ENCODE measurements around the gene CUX1. TPM values are rescaled to one million over a fixed set of nuclear protein-coding genes. Genes with fewer than 3 reads are reported as not detected.

Gene CUX1
- total and polyA plus RNA-seq, 10 of the 15 experiments (the other 5 are each of a cell fraction or from before 2014, with no cell fraction given): 6.1 to 48.6 (median 25.9) TPM

GRCh38 chr7:101853684-101854083 lies 36.3 kb downstream of the CUX1 start:
- Histone ChIP-seq H4K20me1 (ENCODE audit: control insufficient read depth, insufficient read depth) (peaks cover 3% of the 10 kb centered on the region; the same call in 1 of the 2 replicates), H3K36me3 (ENCODE audit: control insufficient read depth in 2 of 2, insufficient read depth in 2 of 2, low read length in 1 of 2) (no peaks in the 10 kb centered on the region; a peak in 1 of 4 replicates), H2AFZ (ENCODE audit: control insufficient read depth, low read depth, low read length) (no peak overlapping the region), H3K9ac (ENCODE audit: control insufficient read depth, insufficient read depth, low read length) (no peak overlapping the region), H3K27me3 (replicated peaks in 1 of 2; ENCODE audit: control insufficient read depth in 2 of 2, insufficient read depth in 2 of 2, low read length in 1 of 2) (no peaks in the 10 kb centered on the region), H3K27ac (ENCODE audit: control insufficient read depth, insufficient read depth) (no peak overlapping the region), H3K4me3 (no peak overlapping the region), H3K4me1 (ENCODE audit: control insufficient read depth, insufficient read depth, low read length) (peaks cover 37% of the 10 kb centered on the region), H3K9me3 (replicated peaks; ENCODE audit: control insufficient read depth, insufficient read depth, low read length) (no peaks in the 10 kb centered on the region), H3K79me2 (ENCODE audit: control insufficient read depth, insufficient read depth, low read length) (peaks cover 28% of the 10 kb centered on the region), H3K4me2 (ENCODE audit: control insufficient read depth, insufficient read depth) (no peak overlapping the region; the same call in 1 of the 2 replicates)
- intact Hi-C loops (cut with micrococcal nuclease; ENCODE audit: unreplicated experiment): loop anchor here (10.0 kb wide), 1 partner anchor 271 kb away; no protein-coding TSS in a partner anchor
- no TSS peak for BruUV-seq (replicated peaks)
- FAIRE-seq (no peak), DNase-seq (ENCODE audit: low read depth, low spot score) (no peak), ATAC-seq (no peak)
- ChIA-PET CTCF (interaction anchor here (1.2 kb wide), 1 partner anchor 110 kb away, joined by 3 read pairs; no protein-coding TSS in a partner anchor), SMC1A (ENCODE audit: uncharacterized antibody, unreplicated experiment) (interaction anchor here (0.9 kb wide), 1 partner anchor 13 kb away, joined by 3 read pairs; no protein-coding TSS in a partner anchor), POLR2A (no interaction called here), RAD21 (ENCODE audit: unreplicated experiment) (no interaction called here)
- in situ Hi-C loops (cut with MboI): no loop called here
- TF ChIP-seq ATF3 (IDR thresholded peaks at IDR 0.05; ENCODE audit: borderline replicate concordance, extremely low read depth, low read depth, low read length) (no peak), SP1 (IDR thresholded peaks at IDR 0.05; ENCODE audit: low read depth, low read length) (no peak), NFIC (IDR thresholded peaks at IDR 0.05; ENCODE audit: low read depth, low read length) (no peak), NFYB (IDR thresholded peaks at IDR 0.05; ENCODE audit: insufficient read depth, low read depth, low read length) (no peak)
- 89% methylated on average over 7 of the region's 7 CpGs for WGBS (ENCODE audit: insufficient coverage, insufficient replicate concordance, low lambda C conversion rate, missing lambda C conversion rate)

GRCh38 chr7:101854084-101854865 lies 36.8 kb downstream of the CUX1 start:
- DNase-seq (ENCODE audit: low read depth, low spot score) (no peak), ATAC-seq (no peak), FAIRE-seq (no peak)
- Histone ChIP-seq H3K79me2 (ENCODE audit: control insufficient read depth, insufficient read depth, low read length) (peaks cover 28% of the 10 kb centered on the region), H3K9me3 (replicated peaks; ENCODE audit: control insufficient read depth, insufficient read depth, low read length) (no peaks in the 10 kb centered on the region), H3K27me3 (replicated peaks in 1 of 2; ENCODE audit: control insufficient read depth in 2 of 2, insufficient read depth in 2 of 2, low read length in 1 of 2) (no peaks in the 10 kb centered on the region), H3K9ac (ENCODE audit: control insufficient read depth, insufficient read depth, low read length) (no peak overlapping the region; the same call in 1 of the 2 replicates), H3K4me1 (ENCODE audit: control insufficient read depth, insufficient read depth, low read length) (peaks cover 37% of the 10 kb centered on the region), H3K27ac (ENCODE audit: control insufficient read depth, insufficient read depth) (no peak overlapping the region), H3K36me3 (ENCODE audit: control insufficient read depth in 2 of 2, insufficient read depth in 2 of 2, low read length in 1 of 2) (no peaks in the 10 kb centered on the region; a peak in 1 of 4 replicates), H4K20me1 (ENCODE audit: control insufficient read depth, insufficient read depth) (peaks cover 3% of the 10 kb centered on the region; the same call in 1 of the 2 replicates), H2AFZ (ENCODE audit: control insufficient read depth, low read depth, low read length) (no peak overlapping the region), H3K4me3 (no peak overlapping the region), H3K4me2 (ENCODE audit: control insufficient read depth, insufficient read depth) (peak overlapping the region; percentile 57)
- in situ Hi-C loops (cut with MboI) (no loop called here), intact Hi-C loops (cut with micrococcal nuclease; ENCODE audit: unreplicated experiment) (loop anchor here (10.0 kb wide), 1 partner anchor 271 kb away; no protein-coding TSS in a partner anchor)
- RAD21 ChIA-PET (ENCODE audit: unreplicated experiment): no interaction called here
- CTCF ChIA-PET: no interaction called here
- SMC1A ChIA-PET (ENCODE audit: uncharacterized antibody, unreplicated experiment): no interaction called here
- BruUV-seq (replicated peaks): no TSS peak
- POLR2A ChIA-PET: no interaction called here
- 93% methylated on average over 10 of the region's 10 CpGs for WGBS (ENCODE audit: insufficient coverage, insufficient replicate concordance, low lambda C conversion rate, missing lambda C conversion rate)
- TF ChIP-seq RAD51 (IDR thresholded peaks at IDR 0.05) (no peak), CUX1 (IDR thresholded peaks at IDR 0.05; ENCODE audit: insufficient replicate concordance, low read depth, low read length) (no peak), NFYB (IDR thresholded peaks at IDR 0.05; ENCODE audit: insufficient read depth, low read depth, low read length) (no peak), NR2F1 (conservative IDR thresholded peaks at IDR 0.05) (no peak), NR2C2 (IDR thresholded peaks at IDR 0.05; ENCODE audit: borderline replicate concordance, control insufficient read depth, insufficient read length, low read depth) (no peak), SIN3A (IDR thresholded peaks at IDR 0.05; ENCODE audit: low read depth, low read length) (no peak), CEBPB (IDR thresholded peaks at IDR 0.05; ENCODE audit: borderline replicate concordance in 1 of 2, low read depth in 2 of 2, low read length in 2 of 2) (no peak)
